GM12864 (cell line): ENCODE results near the gene TFPI2.

Experiments used
- DNase-seq: peaks from one replicate; pipeline ENCODE4 v3.0.0-alpha.2; 2011; ENCODE audit warnings: low read depth
- H3K4me3 ChIP-seq: 2 replicates; pipeline ENCODE4 v1.5.1; 2011; ENCODE audit warnings: mild to moderate bottlenecking, low read depth, low read length, control low read depth
- CTCF ChIP-seq: IDR thresholded peaks from 2 replicates; pipeline ENCODE4 v1.5.1; 2011; ENCODE audit warnings: low read depth, mild to moderate bottlenecking, moderate library complexity, low read length, control low read depth, inconsistent platforms; ENCODE audit errors: missing control alignments

TFPI2 gene

DNA sequence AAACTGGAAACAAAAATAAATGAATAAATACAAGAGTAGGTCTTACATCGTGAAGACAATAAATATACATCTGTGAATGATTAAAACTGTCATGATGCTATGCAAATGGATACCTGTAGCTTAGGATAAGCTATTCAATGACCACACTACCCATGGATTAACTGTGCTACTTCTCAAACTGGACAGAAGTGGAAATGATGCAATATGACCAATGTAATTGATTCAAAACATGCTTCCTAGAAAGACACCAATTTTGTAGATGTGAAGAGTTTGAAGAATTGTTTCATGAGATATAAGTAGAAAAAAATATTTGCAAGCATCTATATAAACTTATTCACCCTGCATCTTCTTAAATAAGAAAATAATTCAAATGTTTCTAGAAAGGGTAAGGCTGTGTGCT lies 36.1 kb downstream of the TFPI2 start:
- DNase-seq: no peak
- TF ChIP-seq CTCF: no peak
- no peak overlapping the region for H3K4me3 ChIP-seq

- no peak for TF ChIP-seq CTCF
- H3K4me3 ChIP-seq: no peak overlapping the region
- no peak for DNase-seq
Measured at GRCh38 chr7:93851536-93851935, 39.0 kb downstream of the TFPI2 start.

GRCh38 chr7:93843260-93843659 lies 47.3 kb downstream of the TFPI2 start:
- no peak for DNase-seq
- TF ChIP-seq CTCF: no peak

DNA sequence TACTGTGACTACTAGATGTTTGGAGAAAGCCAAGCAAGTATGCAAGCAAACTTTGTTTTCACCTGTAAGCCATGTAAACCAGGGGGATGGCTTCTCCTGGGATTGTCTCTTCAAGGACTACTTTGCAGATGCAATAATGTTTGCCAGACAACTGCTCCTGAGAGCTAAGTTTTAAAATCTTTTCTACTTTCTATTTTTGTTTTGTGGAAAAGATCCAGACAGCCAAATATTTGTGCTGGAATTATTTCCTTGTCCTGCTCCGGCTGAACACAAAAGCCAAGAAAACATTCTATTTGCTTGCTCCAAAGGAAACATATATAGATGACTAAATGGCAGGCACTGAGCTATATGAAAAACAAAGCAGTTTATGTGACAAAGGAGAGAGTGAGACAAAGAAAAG lies 51.6 kb downstream of the TFPI2 start:
- DNase-seq: no peak
- TF ChIP-seq CTCF: no peak
- no peak overlapping the region for H3K4me3 ChIP-seq

More at GRCh38 chr7:93843260-93843659, 47.3 kb downstream of the TFPI2 start:
- no peak overlapping the region for H3K4me3 ChIP-seq

DNA sequence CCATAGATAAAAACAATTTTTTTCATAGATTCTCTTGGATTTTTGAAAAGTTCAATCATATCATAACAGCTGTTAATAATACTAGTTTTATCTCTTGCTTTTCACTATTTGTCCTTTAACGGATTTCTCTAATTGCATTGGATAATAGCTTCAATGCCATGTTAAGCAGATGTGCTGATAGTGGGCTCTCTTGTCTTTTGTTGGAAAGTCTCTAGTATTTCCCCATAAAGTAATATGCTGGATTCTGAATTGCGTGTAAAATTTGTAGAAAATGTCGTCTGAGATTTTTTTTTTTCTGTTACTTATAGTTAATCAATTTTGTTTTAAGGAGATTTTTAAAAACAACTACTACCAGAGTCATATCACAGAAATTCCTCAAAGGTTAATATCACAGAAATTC lies 53.3 kb downstream of the TFPI2 start:
- H3K4me3 ChIP-seq: no peak overlapping the region
- no peak for DNase-seq
- TF ChIP-seq CTCF: no peak

- no peak overlapping the region for H3K4me3 ChIP-seq
- no peak for TF ChIP-seq CTCF
- no peak for DNase-seq
Measured at GRCh38 chr7:93836116-93836515, 54.4 kb downstream of the TFPI2 start.

GRCh38 chr7:93835702-93836101 lies 54.9 kb downstream of the TFPI2 start:
- no peak overlapping the region for H3K4me3 ChIP-seq
- TF ChIP-seq CTCF: no peak
- DNase-seq: no peak
